ENCODE results near the gene TCEA3.

TCEA3 gene

DNA sequence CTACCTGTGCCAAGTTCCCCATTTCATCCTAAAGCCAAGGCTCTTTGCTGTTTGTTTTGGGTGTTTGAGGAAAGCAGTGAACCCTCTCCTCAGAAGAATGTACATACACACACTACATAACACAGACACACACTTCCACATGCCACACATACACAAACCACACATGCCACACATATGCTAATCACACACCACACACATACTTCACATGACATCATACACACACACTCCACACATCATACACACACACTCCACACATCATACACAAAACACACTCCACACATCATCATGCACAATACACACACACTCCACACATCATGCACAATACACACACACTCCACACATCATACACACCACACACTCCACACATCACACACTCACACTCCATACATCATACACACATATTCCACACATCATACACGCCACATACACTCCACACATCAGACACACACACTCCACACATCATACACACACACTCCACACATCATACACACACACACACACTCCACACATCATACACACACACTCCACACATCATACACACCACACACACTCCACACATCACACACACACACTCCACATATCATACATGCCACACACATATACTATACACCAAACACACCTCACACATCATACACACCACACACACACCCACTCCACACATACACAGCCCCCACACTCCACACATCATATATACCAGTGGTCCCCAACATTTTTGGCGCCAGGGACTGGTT lies 32.3 kb downstream of the TCEA3 start:
- H3K27ac ChIP-seq = 0 out of 2 replicates have a peak overlapping the region, but pooled peaks have one; percentile 14
- no peak for TF ChIP-seq CTCF (conservative IDR thresholded peaks at IDR 0.05)

DNA sequence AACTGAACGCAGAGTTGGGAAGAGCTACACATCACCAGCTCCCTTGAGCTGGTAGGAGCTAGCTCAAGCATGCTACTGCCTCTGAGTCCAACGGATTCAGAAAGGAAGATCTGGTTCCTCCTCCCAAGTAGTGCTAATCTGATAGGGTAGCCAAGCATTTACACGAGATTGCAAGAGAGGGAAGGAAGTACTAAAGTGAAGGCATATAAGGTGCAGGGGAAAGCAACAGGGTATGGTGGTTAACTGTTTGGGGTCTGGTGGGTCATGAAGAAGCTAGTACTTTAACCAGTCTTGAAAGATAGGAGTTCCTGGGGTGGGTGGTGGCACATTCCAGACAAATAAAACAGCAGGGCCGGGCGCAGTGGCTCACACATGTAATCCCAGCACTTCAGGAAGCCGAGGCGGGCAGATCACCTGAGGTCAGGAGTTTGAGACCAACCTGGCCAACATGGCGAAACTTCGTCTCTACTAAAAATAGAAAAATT lies 34.7 kb downstream of the TCEA3 start:
- H3K27ac ChIP-seq = no peak overlapping the region
- no peak for TF ChIP-seq CTCF (conservative IDR thresholded peaks at IDR 0.05)

GRCh38 chr1:23387494-23387893 lies 37.1 kb downstream of the TCEA3 start:
- no peak for TF ChIP-seq CTCF (conservative IDR thresholded peaks at IDR 0.05)
- no peak overlapping the region for H3K27ac ChIP-seq

DNA sequence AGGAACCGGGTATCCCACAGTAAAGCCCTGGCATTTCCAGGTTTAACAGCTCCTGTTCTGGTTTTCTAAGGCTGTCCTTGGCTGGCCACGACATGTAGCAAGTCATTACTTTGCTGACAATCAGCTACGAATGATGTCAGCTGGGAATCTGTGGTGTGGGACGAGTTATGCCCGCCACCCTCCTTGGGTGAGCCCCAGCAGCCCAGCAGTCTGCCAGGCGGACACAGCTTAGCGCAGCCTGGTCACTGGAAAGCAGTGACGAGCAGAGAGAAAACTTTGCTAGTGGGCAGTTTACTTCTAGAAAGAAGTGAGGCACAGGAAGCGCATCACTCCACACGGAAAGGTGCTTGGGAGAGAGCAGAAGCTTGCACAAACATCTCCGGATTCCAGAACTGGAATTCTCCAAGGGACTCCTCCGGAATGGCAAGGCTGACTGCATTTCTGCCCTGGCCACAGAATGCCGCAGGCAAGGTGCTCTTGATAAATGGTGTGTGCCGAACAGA lies 39.4 kb downstream of the TCEA3 start:
- no peak overlapping the region for H3K27ac ChIP-seq
- no peak for TF ChIP-seq CTCF (conservative IDR thresholded peaks at IDR 0.05)

GRCh38 chr1:23384312-23385058 lies 40.1 kb downstream of the TCEA3 start:
- no peak overlapping the region for H3K27ac ChIP-seq
- TF ChIP-seq CTCF (conservative IDR thresholded peaks at IDR 0.05) = no peak

DNA sequence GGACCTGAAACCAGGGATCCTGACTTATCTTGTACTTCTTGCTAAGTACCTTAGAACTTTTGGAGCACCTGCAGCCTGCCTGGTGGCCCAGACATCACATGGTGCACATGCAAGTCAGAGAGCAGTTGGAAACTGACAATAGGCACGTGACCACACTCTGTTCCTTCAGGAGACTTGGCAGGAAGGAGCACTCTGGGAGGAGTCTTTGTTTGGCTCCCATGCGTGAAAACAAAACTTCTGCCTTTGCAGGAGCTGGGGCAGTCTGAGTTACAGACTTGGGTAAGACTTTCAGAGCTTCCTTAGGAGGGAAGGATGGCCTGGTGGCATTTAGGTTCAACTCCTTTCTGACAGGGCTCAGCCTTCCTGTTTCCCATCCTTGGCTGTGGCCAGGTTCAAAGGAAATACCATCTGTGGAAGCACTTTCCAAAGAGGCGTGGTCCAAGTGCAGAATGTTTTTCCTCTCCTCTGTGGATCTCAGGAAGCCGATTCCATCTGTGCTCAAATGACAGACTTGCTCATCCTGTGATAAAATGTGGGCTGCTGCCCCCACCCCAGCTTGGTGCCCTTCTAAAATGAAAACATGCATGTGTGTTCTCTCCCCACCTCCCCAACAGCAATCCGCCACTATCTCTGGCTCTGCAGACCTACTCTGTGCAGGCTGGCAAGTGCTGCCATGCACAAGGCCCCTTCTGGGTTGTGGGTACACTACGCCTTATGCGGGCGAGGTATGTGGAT lies 40.8 kb downstream of the TCEA3 start:
- TF ChIP-seq CTCF (conservative IDR thresholded peaks at IDR 0.05) = no peak
- no peak overlapping the region for H3K27ac ChIP-seq
